ENCODE data around the gene CUL3. TPM values are rescaled to one million over a fixed set of nuclear protein-coding genes. Genes with fewer than 3 reads are reported as not detected.
A peak's percentile ranks its signal among the peaks of the same experiment; 100 is the strongest.

CUL3 gene
- total and polyA plus RNA-seq, 10 of the 15 experiments (the other 5 are each of a cell fraction or from before 2014, with no cell fraction given), result 22.0 to 95.4 (median 53.4) TPM

GRCh38 chr2:224518806-224519580 is 66.2 kb downstream of the CUL3 start:
- Histone ChIP-seq H3K4me3 (no peak overlapping the region), H3K4me2 (ENCODE audit: control insufficient read depth, insufficient read depth) (peak overlapping the region; percentile 65), H3K36me3 (ENCODE audit: control insufficient read depth in 2 of 2, insufficient read depth in 2 of 2, low read length in 1 of 2) (no peaks in the 10 kb centered on the region), H2AFZ (ENCODE audit: control insufficient read depth, low read depth, low read length) (no peak overlapping the region), H3K4me1 (ENCODE audit: control insufficient read depth, insufficient read depth, low read length) (peaks cover 46% of the 10 kb centered on the region), H3K27ac (ENCODE audit: control insufficient read depth, insufficient read depth) (peak overlapping the region; percentile 48), H3K9me3 (replicated peaks; ENCODE audit: control insufficient read depth, insufficient read depth, low read length) (no peaks in the 10 kb centered on the region), H4K20me1 (ENCODE audit: control insufficient read depth, insufficient read depth) (no peaks in the 10 kb centered on the region), H3K79me2 (ENCODE audit: control insufficient read depth, insufficient read depth, low read length) (peaks cover 77% of the 10 kb centered on the region), H3K9ac (ENCODE audit: control insufficient read depth, insufficient read depth, low read length) (no peak overlapping the region), H3K27me3 (replicated peaks in 1 of 2; ENCODE audit: control insufficient read depth in 2 of 2, insufficient read depth in 2 of 2, low read length in 1 of 2) (no peaks in the 10 kb centered on the region)
- no peak for DNase-seq (ENCODE audit: low read depth, low spot score)
- CTCF ChIA-PET, result interaction anchor here (0.7 to 1.4 kb wide), 7 partner anchors 8 to 128 kb away, joined by 3 to 5 read pairs (median 3); no protein-coding TSS in a partner anchor
- no TSS peak for BruUV-seq (replicated peaks)
- FAIRE-seq, result no peak
- in situ Hi-C loops (cut with MboI) (no loop called here), intact Hi-C loops (cut with micrococcal nuclease; ENCODE audit: unreplicated experiment) (no loop called here)
- SMC1A ChIA-PET (ENCODE audit: uncharacterized antibody, unreplicated experiment), result interaction anchor here (0.7 to 8.9 kb wide), 12 partner anchors 8 to 63 kb away, joined by 3 to 219 read pairs (median 8); partner anchors contain the start of gene CUL3
- peak; percentile 5 for ATAC-seq
- POLR2A ChIA-PET, result interaction anchor here (0.6 to 6.2 kb wide), 4 partner anchors 15 to 70 kb away, joined by 3 to 49 read pairs (median 3); no protein-coding TSS in a partner anchor
- no peak for TF ChIP-seq RCOR1 (conservative IDR thresholded peaks at IDR 0.05; ENCODE audit: low read depth, low read length)
- no peak for TF ChIP-seq ZNF622 (IDR thresholded peaks at IDR 0.05)
- TF ChIP-seq POLR2AphosphoS5 (IDR thresholded peaks at IDR 0.05; ENCODE audit: low read length), result peak; percentile 58; the same call in 1 of the 2 replicates
- peak; percentile 74; the same call in 1 of the 3 replicates for TF ChIP-seq POU2F2 (IDR thresholded peaks at IDR 0.05; ENCODE audit: borderline replicate concordance, low read depth, low read length)
- TF ChIP-seq PML (IDR thresholded peaks at IDR 0.05; ENCODE audit: low read length), result no peak
- TF ChIP-seq ZBED1 (IDR thresholded peaks at IDR 0.05; ENCODE audit: borderline replicate concordance), result no peak
- TF ChIP-seq ZNF217 (IDR thresholded peaks at IDR 0.05), result no peak
- WGBS (ENCODE audit: insufficient coverage, insufficient replicate concordance, low lambda C conversion rate, missing lambda C conversion rate), result 26% methylated on average over 4 of the region's 4 CpGs
- RAD21 ChIA-PET (ENCODE audit: unreplicated experiment), result interaction anchor here (0.6 to 8.9 kb wide), 9 partner anchors 8 to 132 kb away, joined by 3 to 94 read pairs (median 4); partner anchors contain the start of gene CUL3

Data from GM12878 (cell line).